LNCaP clone FGC (cell line): ENCODE results near the gene GNG14.

ENCODE experiments used
- DNase-seq: peaks from one replicate; pipeline ENCODE4 v3.0.0-alpha.2; 2011; ENCODE audit warnings: low read depth
- H3K4me3 ChIP-seq: 2 replicates; pipeline ENCODE4 v1.5.1; 2011; ENCODE audit warnings: mild to moderate bottlenecking, low read depth, low read length, control low read depth
- CTCF ChIP-seq: IDR thresholded peaks from 2 replicates; pipeline ENCODE4 v1.5.1; 2012; ENCODE audit warnings: mild to moderate bottlenecking; ENCODE audit not compliant: control insufficient read depth, insufficient read depth; ENCODE audit errors: extremely low read depth

GNG14 gene

GRCh38 chr19:12657966-12658365 lies 29.8 kb upstream of the GNG14 start:
- no peak for TF ChIP-seq CTCF
- DNase-seq, result no peak
- H3K4me3 ChIP-seq, result no peak overlapping the region

GRCh38 chr19:12660980-12661379 lies 26.8 kb upstream of the GNG14 start:
- no peak overlapping the region for H3K4me3 ChIP-seq
- DNase-seq, result no peak
- no peak for TF ChIP-seq CTCF

GRCh38 chr19:12664406-12665280 lies 23.2 kb upstream of the GNG14 start:
- no peak for TF ChIP-seq CTCF
- H3K4me3 ChIP-seq, result no peak overlapping the region
- DNase-seq, result no peak

GRCh38 chr19:12665281-12665573 lies 22.6 kb upstream of the GNG14 start:
- no peak for DNase-seq
- no peak for TF ChIP-seq CTCF
- H3K4me3 ChIP-seq, result no peak overlapping the region

- no peak for TF ChIP-seq CTCF
- H3K4me3 ChIP-seq, result peak overlapping the region; percentile 98
- no peak for DNase-seq
Observed at GRCh38 chr19:12665671-12666264, 22.0 kb upstream of the GNG14 start.

GRCh38 chr19:12666265-12667048 lies 21.3 kb upstream of the GNG14 start, which contains the start of the genes MAN2B1 and WDR83:
MAN2B1 (minus strand) TSS chr19:12666742; CDS start chr19:12666701, 41 bp downstream.
WDR83 (plus strand) TSS chr19:12666807; CDS start chr19:12669791, 2,984 bp downstream.
- no peak for DNase-seq
- TF ChIP-seq CTCF, result no peak
- peak within 1 kb of the TSS; percentile 98 for H3K4me3 ChIP-seq
